Measurements from ENCODE around the gene SLC44A3. TPM values are rescaled to one million over a fixed set of nuclear protein-coding genes. Genes with fewer than 3 reads are reported as not detected.

The SLC44A3 gene
- total and polyA plus RNA-seq, 2 donors (not counting 1 experiment from before 2014, with no cell fraction given): 3.9 to 9.7 TPM

DNA sequence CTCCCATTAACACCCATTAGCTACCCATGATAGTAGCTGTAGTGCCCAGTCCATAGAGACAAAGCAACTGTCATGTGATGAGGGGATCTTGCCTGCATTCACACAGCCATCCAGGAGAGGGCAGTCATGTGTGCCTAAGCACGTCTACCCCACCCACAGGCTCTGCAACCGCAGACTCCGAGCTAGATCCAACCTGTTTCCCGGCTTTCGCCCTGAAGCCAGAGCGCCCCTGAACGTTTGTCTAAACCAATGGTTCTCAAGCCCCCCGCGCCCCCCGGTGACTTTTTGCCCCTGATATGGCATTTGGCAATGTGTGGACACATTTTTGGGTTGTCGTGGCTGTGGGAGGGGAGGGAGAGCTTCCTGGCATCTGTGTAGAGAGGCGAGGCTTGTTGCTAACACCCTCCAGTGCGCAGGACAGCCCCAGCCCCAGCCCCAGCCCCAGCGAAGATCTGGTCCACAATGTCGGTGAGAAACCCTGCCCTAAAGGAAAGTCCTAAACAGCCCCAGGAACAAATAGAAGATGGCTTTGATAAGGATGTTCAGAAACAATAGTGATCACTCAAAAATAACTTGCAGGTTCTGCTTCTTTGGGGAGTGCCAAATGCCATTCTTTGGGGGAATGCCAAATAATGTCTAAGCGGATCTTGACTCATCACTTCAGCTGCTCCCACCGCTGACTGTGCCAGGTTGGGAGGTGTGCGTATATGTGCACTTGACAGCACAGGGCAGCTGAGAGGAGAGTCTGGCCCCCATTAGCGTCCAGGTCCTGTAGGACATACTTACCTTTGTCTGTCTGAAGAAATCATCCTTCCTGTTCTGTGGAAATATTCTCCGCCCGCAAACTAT, 34.5 kb downstream of the SLC44A3 start:
- Histone ChIP-seq H3K79me2 (ENCODE audit: control insufficient read depth, insufficient read depth, low read length) (no peaks in the 10 kb centered on the region), H2AFZ (ENCODE audit: low read length) (peak overlapping the region; percentile 39), H4K20me1 (ENCODE audit: control insufficient read depth, extremely low read depth, insufficient read depth, low read length) (no peaks in the 10 kb centered on the region), H3K4me2 (ENCODE audit: extremely low read depth, insufficient read depth, low read length) (peak overlapping the region; percentile 82), H3K36me3 (ENCODE audit: control insufficient read depth, insufficient read depth, low read length) (no peaks in the 10 kb centered on the region), H3K9ac (ENCODE audit: insufficient read depth, low read length) (peak overlapping the region; percentile 48), H3K4me1 (ENCODE audit: control insufficient read depth, extremely low read depth, insufficient read depth, low read length) (peaks cover 7% of the 10 kb centered on the region), H3K9me3 (ENCODE audit: control insufficient read depth, insufficient read depth, low read depth, low read length) (no peaks in the 10 kb centered on the region), H3K4me3 (replicated peaks in 1 of 4; ENCODE audit: control extremely low read depth in 1 of 4, insufficient read depth in 1 of 4, low read depth in 3 of 4, low read length in 4 of 4) (peak overlapping the region; percentile 27 to 64 (median 41)), H3K27me3 (ENCODE audit: control insufficient read depth, insufficient read depth, low read length) (no peaks in the 10 kb centered on the region), H3K27ac (ENCODE audit: insufficient read depth, low read length) (peak overlapping the region; percentile 75)
- TF ChIP-seq EZH2 (IDR thresholded peaks at IDR 0.05; ENCODE audit: low read length, missing control alignments) (no peak), CTCF (conservative IDR thresholded peaks at IDR 0.05 in 1 of 2, IDR thresholded peaks at IDR 0.05 in 1 of 2; ENCODE audit: low read depth in 1 of 2, low read length in 2 of 2) (peak; percentile 93 to 98)
- DNase-seq (ENCODE audit: low read depth in 2 of 2): peak; percentile 93 to 95

DNA sequence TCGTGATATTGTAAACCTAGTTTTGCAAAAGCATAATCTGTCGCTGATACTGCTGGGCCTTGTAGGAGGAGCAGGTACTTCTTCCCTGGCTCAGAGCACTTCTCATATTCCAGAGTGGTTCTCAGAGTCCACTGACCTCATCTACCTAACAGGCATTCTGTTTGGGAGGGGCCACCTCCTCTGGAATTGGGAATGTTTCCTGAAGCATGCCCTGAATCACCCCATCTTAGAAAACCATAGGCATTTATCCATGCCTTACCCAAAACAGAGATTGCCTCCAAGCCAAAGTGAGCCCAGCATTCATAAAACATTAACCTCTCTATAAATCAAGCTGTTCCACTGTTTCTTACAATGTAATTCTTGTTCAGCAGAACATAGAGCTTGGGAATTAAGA, 35.1 kb downstream of the SLC44A3 start:
- Histone ChIP-seq H2AFZ (ENCODE audit: low read length) (no peak overlapping the region), H3K4me1 (ENCODE audit: control insufficient read depth, extremely low read depth, insufficient read depth, low read length) (peaks cover 7% of the 10 kb centered on the region), H3K79me2 (ENCODE audit: control insufficient read depth, insufficient read depth, low read length) (no peaks in the 10 kb centered on the region), H3K36me3 (ENCODE audit: control insufficient read depth, insufficient read depth, low read length) (no peaks in the 10 kb centered on the region), H3K4me3 (replicated peaks in 1 of 4; ENCODE audit: control extremely low read depth in 1 of 4, insufficient read depth in 1 of 4, low read depth in 3 of 4, low read length in 4 of 4) (no peak overlapping the region), H3K27ac (ENCODE audit: insufficient read depth, low read length) (no peak overlapping the region), H3K4me2 (ENCODE audit: extremely low read depth, insufficient read depth, low read length) (peak overlapping the region; percentile 82), H3K27me3 (ENCODE audit: control insufficient read depth, insufficient read depth, low read length) (no peaks in the 10 kb centered on the region), H4K20me1 (ENCODE audit: control insufficient read depth, extremely low read depth, insufficient read depth, low read length) (no peaks in the 10 kb centered on the region), H3K9ac (ENCODE audit: insufficient read depth, low read length) (no peak overlapping the region), H3K9me3 (ENCODE audit: control insufficient read depth, insufficient read depth, low read depth, low read length) (no peaks in the 10 kb centered on the region)
- DNase-seq (ENCODE audit: low read depth in 2 of 2): peak; percentile 27 to 58
- no peak for TF ChIP-seq CTCF (conservative IDR thresholded peaks at IDR 0.05 in 1 of 2, IDR thresholded peaks at IDR 0.05 in 1 of 2; ENCODE audit: low read depth in 1 of 2, low read length in 2 of 2)

DNA sequence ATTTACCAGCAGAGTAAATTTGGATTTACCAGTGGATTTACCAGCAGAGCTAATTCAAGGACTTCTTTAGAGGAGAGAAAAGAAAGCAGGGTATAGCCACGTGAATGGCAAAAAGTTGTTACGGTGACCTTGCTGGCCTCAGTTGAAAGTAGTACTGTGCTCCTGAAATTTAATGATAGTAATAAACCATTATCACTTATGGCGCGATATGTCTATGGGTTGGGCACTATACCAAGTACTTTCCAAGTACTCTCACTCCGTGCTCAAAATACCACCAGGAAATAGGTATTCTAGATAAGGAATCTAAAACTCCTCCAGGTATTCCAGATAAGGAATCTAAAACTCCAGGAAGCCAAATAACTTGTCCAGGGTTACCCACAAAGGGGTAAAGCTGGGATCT, 35.8 kb downstream of the SLC44A3 start:
- no peaks in the 10 kb centered on the region for H3K79me2 ChIP-seq (ENCODE audit: control insufficient read depth, insufficient read depth, low read length)
- no peaks in the 10 kb centered on the region for H3K27me3 ChIP-seq (ENCODE audit: control insufficient read depth, insufficient read depth, low read length)
- DNase-seq (ENCODE audit: low read depth in 2 of 2): no peak
- no peak for TF ChIP-seq CTCF (conservative IDR thresholded peaks at IDR 0.05 in 1 of 2, IDR thresholded peaks at IDR 0.05 in 1 of 2; ENCODE audit: low read depth in 1 of 2, low read length in 2 of 2)
- no peak for TF ChIP-seq EZH2 (IDR thresholded peaks at IDR 0.05; ENCODE audit: low read length, missing control alignments)
- no peak overlapping the region for H3K4me2 ChIP-seq (ENCODE audit: extremely low read depth, insufficient read depth, low read length)
- H3K9me3 ChIP-seq (ENCODE audit: control insufficient read depth, insufficient read depth, low read depth, low read length): no peaks in the 10 kb centered on the region
- peaks cover 7% of the 10 kb centered on the region for H3K4me1 ChIP-seq (ENCODE audit: control insufficient read depth, extremely low read depth, insufficient read depth, low read length)
- no peaks in the 10 kb centered on the region for H4K20me1 ChIP-seq (ENCODE audit: control insufficient read depth, extremely low read depth, insufficient read depth, low read length)
- H3K36me3 ChIP-seq (ENCODE audit: control insufficient read depth, insufficient read depth, low read length): no peaks in the 10 kb centered on the region
- no peak overlapping the region for H3K9ac ChIP-seq (ENCODE audit: insufficient read depth, low read length)
- no peak overlapping the region for H2AFZ ChIP-seq (ENCODE audit: low read length)
- H3K27ac ChIP-seq (ENCODE audit: insufficient read depth, low read length): no peak overlapping the region
- H3K4me3 ChIP-seq (replicated peaks in 1 of 4; ENCODE audit: control extremely low read depth in 1 of 4, insufficient read depth in 1 of 4, low read depth in 3 of 4, low read length in 4 of 4): no peak overlapping the region
